Stimulated activated CD8-positive, alpha-beta memory T cell treated with anti-CD3 and anti-CD28 coated beads, Interleukin-12 subunit alpha, Interleukin-12 subunit beta, amount 100 ng/mL, for 24 hours (primary cell): ENCODE data around the gene A3GALT2.
A peak's percentile ranks its signal among the peaks of the same experiment; 100 is the strongest.

Experiments used
- DNase-seq: peaks from one replicate; pipeline ENCODE4 v3.0.0-alpha.2; 2020; ENCODE audit errors: extremely low read depth

A3GALT2 gene

DNA sequence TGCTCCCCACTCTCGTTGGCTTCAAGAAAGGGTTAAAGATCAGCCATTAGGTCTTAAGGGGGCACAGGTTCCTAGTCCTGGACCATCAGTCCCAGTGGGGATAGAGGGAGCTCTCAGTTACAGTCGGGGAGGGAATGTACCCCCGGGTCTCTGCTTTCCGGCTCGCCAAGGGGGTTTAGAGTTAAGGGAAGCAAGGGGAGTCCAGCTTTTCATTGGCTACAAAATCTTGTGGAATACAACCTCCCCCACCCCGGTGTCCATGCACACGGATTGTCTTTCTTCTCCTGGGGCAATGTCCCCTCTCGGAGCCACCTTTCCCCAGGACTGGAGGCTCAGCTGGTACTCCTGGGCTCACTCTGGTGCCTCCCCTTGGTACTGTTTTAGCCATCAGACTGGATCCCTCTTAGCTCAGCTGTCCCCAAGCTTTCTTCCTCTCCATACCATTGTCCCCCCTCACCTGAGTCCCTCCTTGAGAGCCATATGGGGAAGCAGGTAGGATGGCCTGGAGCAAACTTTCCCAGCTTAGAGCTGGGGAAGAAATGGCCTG, at the start of gene A3GALT2:
Gene A3GALT2 (minus strand): TSS at position 480 of the 547 bp plus-strand sequence. CDS start 0 bp downstream, at position 480.
- no peak for DNase-seq

DNA sequence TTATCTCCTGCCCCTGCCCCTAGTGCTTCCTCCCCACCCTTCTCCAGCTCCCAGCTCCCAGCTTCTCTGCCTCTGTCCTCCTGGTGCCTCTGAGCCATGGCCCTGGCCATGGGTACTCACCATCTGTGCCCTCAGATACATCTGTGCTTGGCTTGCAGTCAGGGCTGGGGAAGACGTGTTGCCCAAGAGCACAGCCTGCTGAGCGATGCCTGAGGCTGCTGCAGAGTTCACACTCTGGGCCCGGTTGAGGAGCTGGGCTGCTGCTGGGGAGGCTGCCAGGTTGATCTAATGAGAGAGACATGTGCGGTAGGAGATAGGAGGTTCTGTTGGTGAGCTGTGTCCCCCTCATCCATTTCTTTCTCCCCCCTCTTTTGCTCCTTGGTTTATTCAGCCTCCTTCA, 49.4 kb upstream of the A3GALT2 start:
- DNase-seq = no peak

DNA sequence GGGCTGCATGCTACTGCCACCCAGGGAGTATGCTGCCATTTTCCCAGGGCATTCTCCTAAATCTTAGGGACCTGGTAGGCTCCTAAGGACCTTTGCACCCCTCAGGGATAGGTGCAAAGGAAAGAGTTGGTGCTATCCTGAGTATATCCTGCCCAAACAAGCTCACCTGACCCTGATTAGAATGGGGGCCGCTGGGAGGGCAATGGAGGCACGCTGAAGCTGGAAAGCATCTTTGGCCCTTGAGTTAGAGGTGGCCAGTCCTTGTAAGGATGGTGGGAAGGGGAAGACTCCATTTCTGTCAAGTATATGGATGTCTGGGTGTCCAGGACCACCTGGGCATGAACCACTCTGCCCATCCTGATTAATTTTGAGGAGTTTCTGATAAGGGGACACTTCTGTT, 48.9 kb upstream of the A3GALT2 start:
- no peak for DNase-seq

DNA sequence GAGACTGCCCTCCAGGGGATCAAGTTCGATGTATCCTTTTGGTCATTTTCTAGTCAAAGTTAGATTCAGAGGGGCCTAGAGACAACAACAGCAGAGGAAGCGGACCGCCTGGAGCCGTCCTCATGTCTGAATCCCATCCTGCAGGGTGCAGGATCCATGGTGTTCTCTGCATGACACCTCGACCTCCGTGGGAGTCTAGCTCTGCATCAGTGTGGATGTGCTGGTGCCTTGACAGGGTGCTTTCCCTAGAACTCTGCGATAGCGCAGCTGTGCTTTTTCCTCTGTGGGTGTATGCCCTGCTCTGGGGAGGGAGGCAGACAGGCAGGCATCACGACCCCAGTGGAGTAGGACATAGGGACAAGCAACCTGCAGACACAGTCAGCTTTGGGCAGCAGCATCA, 48.2 kb upstream of the A3GALT2 start:
- no peak for DNase-seq

DNA sequence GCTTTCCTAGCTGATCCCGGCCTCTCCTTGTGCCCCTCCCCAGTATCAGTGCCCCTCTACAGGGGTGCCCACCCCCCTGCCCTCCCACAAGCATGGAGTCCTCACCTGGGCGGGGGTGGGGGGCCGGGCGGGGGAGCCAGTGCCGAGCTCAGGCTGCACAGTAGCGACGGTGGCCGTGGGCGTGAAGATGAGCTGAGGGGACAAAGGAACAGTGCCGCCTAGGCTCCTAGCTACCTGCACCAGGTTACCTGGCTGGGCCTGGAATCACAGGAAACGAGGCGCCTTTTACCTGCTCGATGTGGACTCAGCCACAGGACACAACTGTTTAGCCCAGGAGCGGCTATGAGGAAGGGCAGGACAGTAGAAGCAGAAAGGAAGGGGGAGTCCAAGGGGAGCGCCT, 47.5 kb upstream of the A3GALT2 start:
- no peak for DNase-seq

DNA sequence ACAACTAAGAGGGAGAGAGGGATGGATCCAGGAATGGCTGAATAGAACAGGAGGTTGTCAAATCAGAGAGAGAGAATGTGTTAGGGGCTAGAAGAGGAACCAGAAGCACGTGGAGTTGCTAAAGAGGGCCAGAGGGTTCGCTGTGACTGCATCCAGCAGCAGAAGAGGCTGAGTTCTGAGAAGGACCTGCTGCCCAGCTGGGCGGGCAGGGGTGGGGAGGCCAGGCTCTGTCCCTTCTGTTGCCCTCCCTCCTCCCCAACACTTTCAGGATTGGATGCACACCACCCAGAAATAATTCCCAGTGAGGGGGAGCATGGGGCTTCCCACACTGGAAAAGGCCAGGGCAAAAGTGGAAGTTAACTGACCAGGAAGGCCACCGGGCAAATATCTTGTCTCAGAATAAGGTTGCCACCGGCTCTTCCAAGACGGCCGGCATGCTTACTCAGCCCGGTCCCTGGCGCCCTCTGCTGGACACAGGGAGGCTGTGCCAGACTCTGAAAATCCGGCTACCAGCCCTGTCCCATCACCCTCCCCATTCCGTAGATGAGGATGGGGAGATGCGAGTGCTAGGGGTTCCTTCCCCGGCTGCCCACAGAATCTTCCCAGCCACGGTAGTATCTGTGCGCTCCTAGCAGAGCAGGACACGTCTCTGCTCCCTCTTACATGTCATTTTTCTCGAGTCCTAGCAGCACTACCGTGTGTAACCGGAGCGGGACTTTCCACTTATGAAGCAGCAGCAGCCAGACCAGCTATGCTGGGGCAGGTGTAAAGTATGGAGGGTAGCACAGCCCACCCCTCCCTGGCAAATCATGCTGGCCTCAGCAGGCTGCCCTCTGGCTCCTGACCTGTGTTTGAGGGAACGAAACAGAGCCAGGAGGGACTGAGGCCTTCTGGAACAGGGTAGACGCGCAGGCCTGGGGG, 46.8 kb upstream of the A3GALT2 start:
- DNase-seq = peak; percentile 55

DNA sequence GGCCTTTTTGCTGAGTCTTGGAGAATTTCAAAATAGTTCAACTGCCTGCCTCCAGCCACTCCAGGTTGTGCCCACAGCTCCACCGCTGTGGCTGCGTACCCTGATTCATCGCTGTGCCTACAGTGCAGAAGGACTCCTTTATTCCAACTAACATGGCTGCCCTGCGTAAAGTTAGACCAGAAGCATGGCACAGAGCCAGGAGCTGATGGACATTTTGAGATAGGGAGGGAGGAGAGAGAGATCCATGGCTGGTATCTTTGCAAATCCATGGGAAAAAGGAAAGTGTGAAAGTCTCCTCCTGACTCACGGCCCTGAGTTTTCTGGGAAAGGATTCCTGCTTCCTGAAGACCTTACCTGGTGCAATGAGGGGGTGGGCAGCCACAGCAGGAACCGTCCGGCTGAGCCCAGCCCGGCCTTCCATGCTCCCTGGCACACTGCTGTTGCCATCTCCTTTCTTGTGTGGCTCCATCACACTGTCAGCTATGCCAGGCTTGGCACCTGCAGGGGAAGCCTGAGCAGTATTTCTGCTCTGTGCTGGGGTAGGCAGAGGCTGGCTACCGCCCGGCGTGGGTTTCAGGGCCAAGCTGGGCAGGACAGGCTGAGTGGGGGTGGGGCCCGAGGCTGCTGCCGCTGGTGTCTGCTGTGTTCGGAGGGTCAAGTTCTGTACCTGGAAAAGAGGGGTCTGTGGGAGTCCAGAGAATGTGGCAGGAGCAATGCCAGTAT, 46.0 kb upstream of the A3GALT2 start:
- DNase-seq = no peak

DNA sequence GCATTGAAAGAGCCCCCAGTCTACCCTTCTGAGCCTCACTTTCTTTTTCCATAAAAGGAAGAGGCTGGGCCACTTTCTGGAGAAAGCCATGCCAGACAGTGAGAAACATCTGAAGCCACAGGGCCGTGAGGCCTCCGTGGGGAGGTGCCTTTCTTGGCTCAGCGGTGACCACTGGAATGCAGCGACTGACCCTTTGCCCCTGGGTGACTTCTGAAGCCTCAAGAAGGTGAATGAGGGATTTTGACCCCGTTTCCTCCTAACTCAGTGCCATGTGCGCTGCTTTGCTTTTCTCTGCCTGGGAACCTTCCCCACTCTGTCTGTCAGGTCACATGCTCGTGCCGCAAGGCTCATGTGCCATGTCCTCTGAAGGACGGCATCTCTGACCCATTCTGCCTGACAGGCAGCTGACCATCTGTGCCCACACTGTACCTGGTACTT, 44.7 kb upstream of the A3GALT2 start:
- DNase-seq = no peak

DNA sequence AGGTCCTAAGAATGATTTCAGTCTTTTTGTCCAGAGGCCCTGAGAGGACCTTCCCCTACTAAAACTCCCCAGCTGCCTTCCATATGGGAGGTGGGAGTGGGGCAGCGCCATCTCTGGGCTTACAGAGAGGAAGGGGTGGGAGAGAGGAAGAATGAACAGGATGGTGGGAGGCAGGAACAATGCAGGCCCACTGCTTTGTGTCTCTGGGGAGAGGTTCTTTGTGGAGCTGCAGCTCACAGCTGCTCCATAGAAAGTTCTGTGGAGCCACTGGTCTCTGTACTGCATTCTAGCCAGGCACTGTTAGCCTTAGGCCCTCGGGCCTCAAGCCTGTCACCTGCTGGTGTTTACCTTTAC, 43.6 kb upstream of the A3GALT2 start:
- DNase-seq = no peak

DNA sequence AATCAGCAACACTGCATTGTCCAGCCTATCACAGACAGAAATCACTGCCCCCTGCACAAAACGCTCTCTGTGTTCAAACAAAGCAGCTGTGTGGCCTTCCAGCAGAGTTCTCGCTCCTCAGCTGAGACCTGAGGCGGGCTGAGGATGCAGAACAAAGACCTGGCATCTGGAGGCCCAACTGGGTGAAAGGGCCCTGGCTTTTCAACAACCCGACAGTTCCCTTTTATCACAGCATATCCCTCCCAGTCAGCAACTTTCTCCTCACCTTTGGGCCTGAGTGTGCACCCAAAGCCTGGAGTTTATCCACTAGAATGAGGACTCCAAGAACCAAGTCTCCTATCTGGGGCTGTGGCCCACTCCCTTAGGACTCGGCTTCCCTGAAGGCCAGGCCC, 42.6 kb upstream of the A3GALT2 start:
- DNase-seq = no peak

DNA sequence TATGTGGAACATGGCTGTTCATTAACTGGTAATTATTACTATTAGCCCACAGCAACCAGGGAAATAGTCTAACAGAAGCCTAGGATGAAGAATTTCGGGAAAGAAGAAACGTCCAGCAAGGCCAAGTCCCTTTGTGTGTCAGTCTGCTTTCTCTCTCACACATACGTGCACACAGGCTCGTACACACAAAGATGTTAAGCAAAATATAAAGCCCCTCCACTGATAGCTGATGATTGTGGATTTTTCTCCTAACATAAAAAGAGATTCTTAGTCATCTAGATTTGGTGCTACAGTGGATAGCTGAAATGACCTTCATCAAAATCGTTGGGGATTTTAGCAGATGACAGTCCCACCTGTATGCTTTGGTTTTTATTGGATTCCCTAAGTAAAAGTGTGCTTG, 42.1 kb upstream of the A3GALT2 start:
- DNase-seq = no peak

DNA sequence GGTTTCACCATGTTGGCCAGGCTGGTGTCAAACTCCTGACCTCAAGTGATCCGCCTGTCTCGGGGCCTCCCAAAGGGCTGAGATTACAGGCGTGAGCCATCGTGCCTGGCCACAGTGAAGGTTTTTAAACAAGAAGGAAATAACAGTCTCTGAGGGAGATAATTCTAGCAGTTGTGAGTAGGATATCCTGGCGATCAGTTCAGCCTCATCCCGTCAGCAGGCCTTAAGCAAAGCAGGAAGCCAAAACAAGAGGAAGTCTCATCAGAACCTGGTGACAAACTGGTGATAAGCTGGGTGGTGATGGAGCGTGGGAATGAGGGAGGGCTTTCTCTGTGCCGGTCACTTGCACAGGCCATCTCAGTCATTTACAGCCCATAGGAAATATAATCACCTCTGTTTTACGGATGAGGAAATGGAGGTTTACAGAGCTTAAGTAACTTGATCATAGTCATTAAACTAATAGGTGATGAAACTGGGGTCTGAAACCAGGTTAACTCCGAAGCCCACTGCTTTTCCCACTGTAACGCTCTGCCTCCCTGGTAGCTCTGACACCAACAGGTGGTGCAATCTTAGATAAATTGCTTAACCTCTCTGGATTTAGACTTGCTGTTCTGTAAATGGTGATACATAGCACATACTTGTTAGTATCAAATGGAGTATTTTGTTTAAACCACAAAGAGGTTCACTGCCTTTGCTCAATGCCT, 40.8 kb upstream of the A3GALT2 start:
- no peak for DNase-seq

DNA sequence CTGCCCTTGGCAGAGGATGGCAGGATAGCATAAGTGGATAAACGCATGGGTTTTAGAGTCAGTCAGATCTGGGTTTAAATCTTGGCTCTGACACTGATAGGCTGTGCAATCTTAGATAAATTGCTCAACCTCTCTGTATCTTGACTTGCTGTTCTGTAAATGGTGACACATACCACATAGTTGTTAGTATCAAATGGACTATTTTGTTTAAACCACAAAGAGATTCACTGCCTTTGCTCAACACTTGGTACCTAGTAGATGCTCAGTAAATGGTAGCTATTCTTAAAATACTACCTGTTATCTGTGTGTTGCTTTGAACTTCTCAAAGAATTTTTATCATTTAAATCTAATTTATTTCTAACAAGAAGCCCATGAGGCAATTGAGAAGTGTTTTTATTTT, 39.5 kb upstream of the A3GALT2 start:
- DNase-seq = no peak

DNA sequence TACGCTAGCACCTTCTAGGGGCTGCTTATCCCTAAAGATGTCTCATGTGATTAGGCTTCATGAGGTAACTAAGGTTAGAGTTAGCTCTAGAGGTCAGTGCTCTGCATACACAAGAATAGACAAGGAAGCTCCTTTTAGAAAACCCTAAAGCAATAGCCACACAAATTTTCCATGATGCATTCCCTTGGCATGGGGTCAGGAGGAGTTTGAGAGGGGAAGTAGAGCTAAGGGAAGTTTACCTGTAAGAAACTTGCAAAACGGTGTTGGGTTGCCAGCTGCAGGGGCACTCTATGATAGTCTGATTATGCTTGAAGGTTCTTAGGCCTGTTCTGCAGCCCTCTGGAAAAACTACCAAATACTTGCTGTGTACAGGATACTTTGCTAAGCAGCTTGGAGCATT, 39.0 kb upstream of the A3GALT2 start:
- no peak for DNase-seq

DNA sequence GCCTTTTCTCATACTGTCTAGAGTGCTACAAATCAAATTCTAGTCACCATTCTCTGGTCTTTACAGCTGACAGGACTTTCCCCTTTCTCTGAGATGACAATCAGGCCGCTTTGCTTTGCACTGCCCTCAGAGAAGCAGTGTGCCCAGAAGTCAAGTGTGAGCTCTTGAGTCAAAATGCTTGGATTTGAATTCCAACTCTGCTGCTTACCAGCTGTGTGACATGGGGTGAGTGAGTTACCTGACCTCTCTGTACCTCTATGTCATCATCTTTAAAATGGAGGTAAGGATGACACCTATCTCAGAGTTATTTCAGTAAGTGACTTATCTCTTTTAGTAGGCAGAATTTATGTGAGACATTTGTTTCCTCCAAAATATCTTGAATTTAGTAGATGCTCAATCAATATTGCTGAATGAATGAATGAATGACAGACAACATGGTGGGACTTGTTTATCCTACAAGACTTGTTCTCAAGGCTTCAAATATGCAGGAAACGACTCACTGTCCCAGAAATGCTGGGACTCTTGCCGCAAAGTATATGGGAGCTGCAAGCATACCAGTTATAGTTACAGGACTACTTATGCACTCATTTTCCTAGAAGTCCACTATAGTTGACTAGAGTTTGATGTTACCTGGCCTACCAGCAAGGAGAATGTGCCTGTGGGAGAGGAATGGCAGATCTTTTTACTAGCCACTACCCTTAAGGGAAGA, 38.1 kb upstream of the A3GALT2 start:
- no peak for DNase-seq

DNA sequence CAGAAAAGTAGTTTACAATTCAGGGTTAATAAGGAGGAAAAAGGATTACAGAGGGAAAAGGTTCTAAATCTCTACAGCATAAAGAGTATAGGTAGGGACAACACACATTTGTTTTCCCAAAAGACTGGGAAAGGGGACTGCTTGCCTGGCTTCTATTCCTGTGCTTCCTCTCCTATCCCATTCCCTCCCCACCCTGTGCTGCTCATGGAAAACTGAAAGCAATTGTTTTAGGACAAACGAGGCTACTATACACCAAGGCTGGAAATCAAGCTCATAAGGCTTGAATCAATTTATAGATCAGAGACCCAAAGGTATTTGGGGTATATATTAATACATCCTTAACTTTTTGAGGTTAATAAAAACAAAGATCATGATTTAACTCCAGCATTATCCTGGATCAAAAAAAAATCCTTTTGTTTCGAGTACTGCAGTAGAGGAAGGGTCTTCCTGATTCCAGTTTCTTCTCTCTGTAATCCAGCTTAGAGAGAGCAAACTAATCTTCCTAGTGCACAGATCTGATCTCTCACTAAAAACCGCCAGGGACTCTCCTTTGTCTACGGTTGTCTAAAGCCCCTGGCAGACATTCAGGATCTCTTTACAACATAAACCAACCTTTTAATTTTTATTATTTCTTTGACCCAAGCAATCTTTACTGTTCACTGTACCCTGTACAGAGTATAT, 37.4 kb upstream of the A3GALT2 start:
- DNase-seq = no peak

DNA sequence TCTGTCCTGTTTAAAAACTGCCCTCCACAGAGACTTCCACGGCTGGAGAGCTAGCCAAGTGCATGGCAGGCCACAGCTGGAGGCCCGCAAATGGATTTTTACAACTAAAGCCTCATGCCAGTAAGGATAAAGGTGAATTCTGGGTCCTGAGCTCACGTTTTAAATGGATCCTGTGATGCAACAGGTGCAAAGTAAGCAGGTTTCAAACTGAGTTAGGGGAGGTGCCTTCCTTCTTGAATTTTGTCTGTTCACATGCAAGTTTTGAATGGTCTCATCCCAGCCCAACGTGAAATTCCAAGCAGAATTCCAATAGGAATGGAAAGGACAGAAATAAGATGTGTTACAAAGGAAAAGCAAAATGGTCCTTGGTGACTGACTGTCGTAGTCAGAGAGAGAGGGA, 36.2 kb upstream of the A3GALT2 start:
- DNase-seq = no peak

DNA sequence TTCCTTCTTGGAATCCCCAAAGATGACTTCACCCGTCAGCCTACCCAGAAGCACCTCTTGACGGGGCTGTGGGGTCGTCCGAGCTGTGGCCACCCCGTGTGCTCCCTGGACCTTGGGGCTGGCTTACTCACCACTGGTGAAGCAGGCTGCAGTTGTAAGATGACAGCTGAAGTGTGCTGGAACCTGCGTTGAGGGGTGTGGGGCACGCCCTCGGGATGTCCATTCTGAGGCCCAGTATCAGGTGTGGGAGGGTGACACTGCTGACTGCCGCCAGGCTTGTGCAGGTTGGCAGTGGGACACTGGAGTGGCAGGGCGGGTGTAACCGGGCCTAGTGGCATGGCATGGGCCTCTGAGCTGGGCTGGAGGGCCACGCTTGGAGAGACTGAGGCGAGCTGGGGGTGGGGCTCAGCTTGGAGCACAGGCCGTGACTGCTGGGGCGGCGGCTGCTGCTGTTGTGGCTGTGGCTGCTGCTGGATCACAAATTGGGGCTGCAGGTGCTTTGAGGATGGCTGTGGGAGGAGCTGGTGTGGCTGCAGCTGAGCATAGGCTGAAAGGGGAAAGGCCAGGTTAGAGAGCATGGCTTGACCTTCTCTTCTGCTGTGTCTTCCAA, 33.9 kb upstream of the A3GALT2 start:
- no peak for DNase-seq

DNA sequence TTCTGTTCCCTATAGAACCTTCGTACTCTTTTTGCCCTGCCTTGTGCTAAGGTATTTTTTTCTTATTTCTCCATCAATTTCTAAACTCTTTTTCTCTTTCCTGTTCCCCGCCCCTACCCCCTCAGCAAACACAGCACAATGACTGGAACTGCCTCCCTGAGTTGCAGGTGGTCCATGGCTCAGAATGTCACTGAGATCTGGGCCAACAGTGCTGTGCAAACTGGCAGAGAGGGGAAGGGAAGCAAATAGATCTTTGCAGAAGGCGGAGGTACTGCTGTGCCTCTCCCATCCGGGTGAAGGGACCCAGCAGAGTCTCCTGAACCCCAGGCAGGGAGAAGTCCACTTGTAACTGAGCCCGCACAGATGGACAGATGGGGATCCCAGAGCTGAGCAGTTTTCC, 32.6 kb upstream of the A3GALT2 start:
- DNase-seq = no peak

DNA sequence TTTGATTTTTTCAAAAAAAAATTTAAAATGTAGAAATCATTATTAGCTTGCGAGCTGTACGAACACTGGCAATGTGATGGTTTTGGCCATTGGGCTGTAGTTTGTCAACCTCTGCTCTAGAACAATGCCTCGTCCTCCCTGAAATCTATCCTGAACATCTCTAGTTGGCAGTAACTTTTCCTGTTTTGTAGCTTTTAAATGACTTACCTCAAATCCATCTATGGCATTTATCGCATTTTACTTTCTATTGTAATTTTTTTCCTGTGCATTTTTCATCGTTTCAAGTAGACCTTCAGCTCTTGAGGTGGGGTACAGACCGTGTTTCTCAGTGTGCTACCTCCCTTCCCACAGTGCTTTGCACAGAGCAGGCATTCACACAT, 30.4 kb upstream of the A3GALT2 start:
- no peak for DNase-seq
